ENCODE measurements around the gene ERVK3-1. TPM values are rescaled to one million over a fixed set of nuclear protein-coding genes. Genes with fewer than 3 reads are reported as not detected.
"Not testable (repeated sequence)": the region's sequence is repeated elsewhere in the genome, so short reads cannot be mapped to it uniquely, and the experiment has no call there.

ERVK3-1 gene, protein sequence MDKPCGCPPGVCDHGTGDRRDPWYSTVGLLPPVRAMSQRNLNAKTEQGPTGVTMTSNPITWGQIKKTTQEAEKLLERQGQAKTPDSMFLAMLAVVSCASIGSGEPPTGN
- total RNA-seq = 10 to 100 TPM; 48.9 to 58.5 TPM
- polyA plus RNA-seq (ENCODE audit: insufficient read depth, low read depth, low replicate concordance) = 34.0 TPM
- long read RNA-seq, donor 1, transcript ERVK3-1-201 (4 exons, 1,469 nt) = major isoform, 21 of 24 reads
- long read RNA-seq, donor 1, partial matches to known transcripts = 0 of 24 reads
- long read RNA-seq, donor 1, other reads (novel, unspliced or antisense) = 0 of 24 reads
- long read RNA-seq, donor 2, transcript ERVK3-1-201 (4 exons, 1,469 nt) = major isoform, 6 of 12 reads
- long read RNA-seq, donor 2, partial matches to known transcripts = 0 of 12 reads
- long read RNA-seq, donor 2, other reads (novel, unspliced or antisense) = 0 of 12 reads

- no peaks in the 10 kb centered on the region for H3K36me3 ChIP-seq (ENCODE audit: low read depth, missing control alignments)
- H3K4me3 ChIP-seq = peak within 1 kb of the TSS; percentile 92 to 99
- TF ChIP-seq POLR2A (IDR thresholded peaks at IDR 0.05) (peak; percentile 66), CTCF (IDR thresholded peaks at IDR 0.05) (peak in 2 of 3 experiments; percentile 40 to 53)
- peaks cover 11% of the 10 kb centered on the region for H3K4me1 ChIP-seq
- peak; percentile 99 for DNase-seq
- peak within 1 kb of the TSS; percentile 61 to 81 for H3K27ac ChIP-seq
- 0 to 1% methylated on average over 53 to 55 of the region's 55 CpGs for WGBS, 2 donors
- H3K9me3 ChIP-seq = no peaks in the 10 kb centered on the region
- no peaks in the 10 kb centered on the region for H3K27me3 ChIP-seq
- intact Hi-C loops (cut with DNase I; ENCODE audit: low total_unique reads) = no loop called here
Observed at GRCh38 chr19:58305065-58305931, at the start of gene ERVK3-1. Gene ERVK3-1, plus strand, starts transcription at chr19:58305377. Its CDS starts 6,792 bp downstream, at chr19:58312169.

DNA sequence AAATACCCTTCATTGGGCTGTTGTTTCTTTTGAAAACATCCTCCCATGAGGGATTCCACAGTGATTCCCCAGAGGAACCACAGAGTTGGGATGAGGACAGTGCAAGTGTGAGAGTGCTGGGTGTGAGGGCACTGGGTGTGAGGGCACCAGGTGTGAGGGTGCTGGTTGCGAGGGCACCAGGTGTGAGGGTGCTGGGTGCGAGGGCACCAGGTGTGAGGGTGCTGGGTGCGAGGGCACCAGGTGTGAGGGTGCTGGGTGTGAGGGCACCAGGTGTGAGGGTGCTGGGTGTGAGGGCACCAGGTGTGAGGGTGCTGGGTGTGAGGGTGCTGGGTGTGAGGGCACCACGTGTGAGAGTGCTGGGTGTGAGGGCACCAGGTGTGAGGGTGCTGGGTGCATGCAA is 46.9 kb upstream of the ERVK3-1 start:
- DNase-seq; intact Hi-C loops (cut with DNase I; ENCODE audit: low total_unique reads); H3K27ac ChIP-seq; H3K27me3 ChIP-seq; H3K9me3 ChIP-seq; H3K4me1 ChIP-seq; H3K4me3 ChIP-seq; H3K36me3 ChIP-seq (ENCODE audit: low read depth, missing control alignments): not testable (repeated sequence)
- 83 to 93% methylated on average over 1 to 4 of the region's 4 CpGs for WGBS, 2 donors

DNA sequence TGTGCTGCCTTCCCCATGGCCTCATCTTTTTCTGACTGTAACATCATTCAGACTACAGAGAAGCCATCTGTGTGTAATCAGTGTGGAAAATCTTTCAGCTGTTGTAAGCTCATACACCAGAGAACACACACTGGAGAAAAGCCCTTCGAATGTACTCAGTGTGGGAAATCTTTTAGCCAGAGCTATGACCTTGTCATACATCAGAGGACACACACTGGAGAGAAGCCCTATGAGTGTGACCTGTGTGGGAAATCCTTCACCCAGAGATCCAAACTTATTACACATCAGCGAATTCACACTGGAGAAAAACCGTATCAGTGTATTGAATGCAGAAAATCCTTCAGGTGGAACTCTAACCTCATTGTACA is 43.6 kb upstream of the ERVK3-1 start:
- Histone ChIP-seq H3K4me1 (no peaks in the 10 kb centered on the region), H3K4me3 (no peak overlapping the region), H3K27ac (no peak overlapping the region), H3K36me3 (ENCODE audit: low read depth, missing control alignments) (no peaks in the 10 kb centered on the region), H3K9me3 (peaks cover 9% of the 10 kb centered on the region), H3K27me3 (no peaks in the 10 kb centered on the region)
- intact Hi-C loops (cut with DNase I; ENCODE audit: low total_unique reads) = no loop called here
- no peak for TF ChIP-seq POLR2A (IDR thresholded peaks at IDR 0.05)
- TF ChIP-seq CTCF (IDR thresholded peaks at IDR 0.05) = no peak
- 88 to 94% methylated on average over 3 of the region's 3 CpGs for WGBS, 2 donors
- no peak for DNase-seq

DNA sequence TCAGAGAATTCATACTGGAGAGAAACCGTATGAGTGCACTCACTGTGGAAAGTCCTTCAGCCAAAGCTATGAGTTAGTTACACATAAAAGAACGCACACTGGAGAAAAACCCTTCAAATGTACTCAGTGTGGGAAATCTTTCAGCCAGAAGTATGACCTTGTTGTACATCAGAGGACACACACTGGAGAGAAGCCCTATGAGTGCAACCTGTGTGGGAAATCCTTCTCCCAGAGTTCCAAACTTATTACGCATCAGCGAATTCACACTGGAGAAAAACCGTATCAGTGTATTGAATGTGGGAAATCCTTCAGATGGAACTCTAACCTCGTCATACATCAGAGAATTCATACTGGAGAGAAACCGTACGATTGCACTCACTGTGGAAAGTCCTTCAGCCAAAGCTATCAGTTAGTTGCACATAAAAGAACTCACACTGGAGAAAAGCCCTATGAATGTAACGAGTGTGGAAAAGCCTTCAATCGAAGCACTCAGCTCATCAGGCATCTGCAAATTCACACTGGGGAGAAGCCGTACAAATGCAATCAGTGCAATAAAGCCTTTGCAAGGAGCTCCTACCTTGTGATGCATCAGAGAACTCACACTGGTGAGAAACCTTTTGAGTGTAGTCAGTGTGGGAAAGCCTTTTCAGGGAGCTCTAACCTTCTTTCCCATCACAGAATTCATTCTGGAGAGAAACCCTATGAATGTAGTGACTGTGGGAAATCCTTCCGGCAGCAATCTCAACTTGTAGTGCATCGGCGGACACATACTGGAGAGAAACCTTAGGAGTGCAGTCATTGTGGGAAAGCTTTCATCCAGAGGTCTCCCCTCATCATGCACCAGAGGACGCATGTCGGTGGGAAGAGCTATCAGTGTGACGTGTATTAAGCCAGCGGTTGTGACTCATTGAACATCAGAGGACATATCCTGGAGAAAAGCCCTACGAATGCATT is 42.9 kb upstream of the ERVK3-1 start:
- Histone ChIP-seq H3K9me3 (peaks cover 9% of the 10 kb centered on the region), H3K36me3 (ENCODE audit: low read depth, missing control alignments) (no peaks in the 10 kb centered on the region), H3K27ac (no peak overlapping the region), H3K4me3 (no peak overlapping the region), H3K27me3 (no peaks in the 10 kb centered on the region), H3K4me1 (no peaks in the 10 kb centered on the region)
- 96 to 97% methylated on average over 19 of the region's 19 CpGs for WGBS, 2 donors
- no peak for DNase-seq
- TF ChIP-seq CTCF (IDR thresholded peaks at IDR 0.05) (no peak), POLR2A (IDR thresholded peaks at IDR 0.05) (no peak)
- intact Hi-C loops (cut with DNase I; ENCODE audit: low total_unique reads) = no loop called here

All from testis (tissue), 5 donors.